Measurements from ENCODE around the gene FMN1.

Gene FMN1

DNA sequence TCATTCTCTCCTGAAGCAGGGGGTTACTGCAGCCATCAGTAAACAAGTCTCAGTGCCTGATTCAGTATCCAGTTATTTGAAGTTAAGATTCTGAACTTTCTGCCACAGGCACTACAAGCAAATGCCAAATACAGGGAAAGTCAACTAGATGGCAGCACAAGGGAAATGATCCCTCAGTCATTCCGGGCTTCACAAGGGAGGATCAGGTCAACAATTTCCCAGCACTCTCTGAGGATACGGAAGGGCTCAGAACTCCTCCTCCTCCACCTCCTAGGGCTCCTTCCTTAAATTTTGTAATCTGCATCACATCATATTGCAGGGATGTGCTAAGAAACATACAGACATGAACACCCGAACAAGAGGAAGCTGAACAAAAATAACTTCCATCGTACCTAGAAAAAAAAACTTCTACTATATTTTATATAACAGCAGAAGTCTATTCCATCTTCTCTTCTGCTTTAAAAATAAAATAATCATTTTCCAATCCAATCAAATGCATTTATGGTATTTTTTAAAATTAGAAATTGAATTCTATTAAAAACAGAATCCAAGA, 187.1 kb downstream of the FMN1 start:
- peaks cover 58% of the 10 kb centered on the region for H3K4me1 ChIP-seq (ENCODE audit: low read depth, poor library complexity, severe bottlenecking)
- TF ChIP-seq, protein P1, sequence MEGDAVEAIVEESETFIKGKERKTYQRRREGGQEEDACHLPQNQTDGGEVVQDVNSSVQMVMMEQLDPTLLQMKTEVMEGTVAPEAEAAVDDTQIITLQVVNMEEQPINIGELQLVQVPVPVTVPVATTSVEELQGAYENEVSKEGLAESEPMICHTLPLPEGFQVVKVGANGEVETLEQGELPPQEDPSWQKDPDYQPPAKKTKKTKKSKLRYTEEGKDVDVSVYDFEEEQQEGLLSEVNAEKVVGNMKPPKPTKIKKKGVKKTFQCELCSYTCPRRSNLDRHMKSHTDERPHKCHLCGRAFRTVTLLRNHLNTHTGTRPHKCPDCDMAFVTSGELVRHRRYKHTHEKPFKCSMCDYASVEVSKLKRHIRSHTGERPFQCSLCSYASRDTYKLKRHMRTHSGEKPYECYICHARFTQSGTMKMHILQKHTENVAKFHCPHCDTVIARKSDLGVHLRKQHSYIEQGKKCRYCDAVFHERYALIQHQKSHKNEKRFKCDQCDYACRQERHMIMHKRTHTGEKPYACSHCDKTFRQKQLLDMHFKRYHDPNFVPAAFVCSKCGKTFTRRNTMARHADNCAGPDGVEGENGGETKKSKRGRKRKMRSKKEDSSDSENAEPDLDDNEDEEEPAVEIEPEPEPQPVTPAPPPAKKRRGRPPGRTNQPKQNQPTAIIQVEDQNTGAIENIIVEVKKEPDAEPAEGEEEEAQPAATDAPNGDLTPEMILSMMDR (conservative IDR thresholded peaks at IDR 0.05; ENCODE audit: low read depth, low read length) = no peak
- H3K27ac ChIP-seq = peak overlapping the region; percentile 91
- no peaks in the 10 kb centered on the region for H4K20me1 ChIP-seq (ENCODE audit: insufficient read depth)
- no peak overlapping the region for H2AFZ ChIP-seq (ENCODE audit: low read depth)
- H3K4me3 ChIP-seq (IDR thresholded peaks at IDR 0.05; ENCODE audit: insufficient read depth, low read depth, low read length) = no peak overlapping the region
- peak overlapping the region; percentile 50; the same call in 1 of the 2 replicates for H3K9ac ChIP-seq
- no peaks in the 10 kb centered on the region for H3K79me2 ChIP-seq (ENCODE audit: insufficient read depth, low read depth)
- H3K27me3 ChIP-seq (ENCODE audit: insufficient read depth, low read depth) = no peaks in the 10 kb centered on the region
- no peaks in the 10 kb centered on the region for H3K36me3 ChIP-seq (ENCODE audit: insufficient read depth)
- peak overlapping the region; percentile 98 for H3K4me2 ChIP-seq

DNA sequence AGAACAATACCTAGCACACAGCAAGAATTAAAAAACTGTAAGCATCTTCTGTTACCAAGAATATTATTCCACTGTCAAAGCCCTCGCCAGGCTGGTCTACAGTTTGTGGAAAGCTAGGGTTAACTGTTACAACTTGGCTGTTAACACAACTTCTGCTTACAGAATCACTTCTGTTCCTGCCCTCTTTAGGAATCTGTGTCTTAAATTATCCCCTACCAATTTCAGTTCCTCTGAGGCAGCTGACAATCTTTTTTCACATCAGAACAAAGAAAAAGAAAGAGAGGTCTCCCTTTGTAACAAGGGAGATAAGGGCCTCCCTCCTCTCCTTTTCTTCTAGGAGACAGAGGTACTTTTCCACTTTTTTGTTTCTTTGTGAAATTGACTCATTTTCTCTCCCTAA, 188.9 kb downstream of the FMN1 start:
- Histone ChIP-seq H3K4me3 (IDR thresholded peaks at IDR 0.05; ENCODE audit: insufficient read depth, low read depth, low read length) (no peak overlapping the region), H3K4me2 (peak overlapping the region; percentile 98), H3K4me1 (ENCODE audit: low read depth, poor library complexity, severe bottlenecking) (peaks cover 59% of the 10 kb centered on the region), H2AFZ (ENCODE audit: low read depth) (no peak overlapping the region; the same call in 1 of the 2 replicates), H3K79me2 (ENCODE audit: insufficient read depth, low read depth) (no peaks in the 10 kb centered on the region), H3K9ac (peak overlapping the region; percentile 12; the same call in 1 of the 2 replicates), H4K20me1 (ENCODE audit: insufficient read depth) (no peaks in the 10 kb centered on the region), H3K27ac (peak overlapping the region; percentile 91), H3K36me3 (ENCODE audit: insufficient read depth) (no peaks in the 10 kb centered on the region), H3K27me3 (ENCODE audit: insufficient read depth, low read depth) (no peaks in the 10 kb centered on the region)
- TF ChIP-seq, protein P1 (conservative IDR thresholded peaks at IDR 0.05; ENCODE audit: low read depth, low read length) = no peak

DNA sequence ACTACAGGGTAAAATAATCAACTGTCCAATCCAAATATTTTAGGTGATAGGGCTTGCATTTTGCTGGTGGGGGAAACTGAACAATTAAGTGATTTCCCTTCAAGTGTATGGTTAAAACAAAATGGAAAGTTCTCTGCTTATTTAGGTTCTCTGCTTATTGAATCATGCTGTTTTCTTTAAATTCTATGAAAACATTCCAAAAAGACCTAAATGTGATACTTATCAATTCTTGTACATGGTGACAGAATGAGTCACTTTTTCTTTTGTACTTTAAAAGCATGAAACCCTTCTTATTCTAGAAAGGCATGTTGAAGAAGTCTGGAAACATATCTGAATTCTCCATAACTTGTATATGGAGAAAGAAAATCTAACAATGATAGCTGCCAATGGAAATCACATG, 192.6 kb downstream of the FMN1 start:
- no peak overlapping the region for H3K4me3 ChIP-seq (IDR thresholded peaks at IDR 0.05; ENCODE audit: insufficient read depth, low read depth, low read length)
- no peaks in the 10 kb centered on the region for H3K79me2 ChIP-seq (ENCODE audit: insufficient read depth, low read depth)
- no peak overlapping the region for H3K4me2 ChIP-seq
- H3K9ac ChIP-seq = no peak overlapping the region
- no peak overlapping the region for H3K27ac ChIP-seq
- H3K4me1 ChIP-seq (ENCODE audit: low read depth, poor library complexity, severe bottlenecking) = peaks cover 37% of the 10 kb centered on the region
- H4K20me1 ChIP-seq (ENCODE audit: insufficient read depth) = no peaks in the 10 kb centered on the region
- TF ChIP-seq, protein P1 (conservative IDR thresholded peaks at IDR 0.05; ENCODE audit: low read depth, low read length) = no peak
- no peaks in the 10 kb centered on the region for H3K27me3 ChIP-seq (ENCODE audit: insufficient read depth, low read depth)
- H2AFZ ChIP-seq (ENCODE audit: low read depth) = no peak overlapping the region
- H3K36me3 ChIP-seq (ENCODE audit: insufficient read depth) = no peaks in the 10 kb centered on the region

DNA sequence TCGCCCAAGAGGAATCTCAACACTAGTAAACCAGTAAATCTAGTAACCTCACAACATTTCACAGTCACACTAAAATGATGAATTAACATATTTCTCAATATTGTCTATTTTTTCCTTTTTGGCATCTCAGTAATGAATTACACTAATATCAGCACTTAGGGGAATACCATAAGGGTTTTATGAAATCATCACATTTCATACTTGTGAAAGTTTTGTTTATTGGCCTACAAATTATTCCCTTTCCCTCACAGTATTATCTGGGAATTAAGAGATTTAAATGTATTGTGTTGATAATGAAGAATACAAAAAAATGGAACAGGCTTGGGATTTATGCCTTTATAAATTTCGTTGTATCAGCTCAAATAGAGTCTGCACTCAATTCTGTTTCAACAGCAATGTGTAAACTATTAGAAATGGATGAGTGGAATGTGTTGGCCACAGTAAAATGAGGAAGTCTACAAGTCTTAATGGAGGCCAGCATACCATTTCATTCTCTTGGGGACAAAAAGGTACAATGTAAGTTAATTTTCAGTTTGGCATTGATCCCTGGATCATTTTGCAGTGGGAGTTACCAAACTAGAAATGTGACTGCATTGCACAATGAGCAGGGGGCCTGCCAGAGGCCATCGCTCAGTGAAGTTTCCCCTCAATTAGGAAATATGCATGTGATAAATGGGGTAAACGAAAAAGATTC, 195.4 kb downstream of the FMN1 start:
- TF ChIP-seq, protein P1 (conservative IDR thresholded peaks at IDR 0.05; ENCODE audit: low read depth, low read length) = no peak
- Histone ChIP-seq H4K20me1 (ENCODE audit: insufficient read depth) (no peaks in the 10 kb centered on the region), H3K27ac (no peak overlapping the region), H3K4me3 (IDR thresholded peaks at IDR 0.05; ENCODE audit: insufficient read depth, low read depth, low read length) (no peak overlapping the region), H3K9ac (no peak overlapping the region), H3K27me3 (ENCODE audit: insufficient read depth, low read depth) (no peaks in the 10 kb centered on the region), H3K36me3 (ENCODE audit: insufficient read depth) (no peaks in the 10 kb centered on the region), H3K79me2 (ENCODE audit: insufficient read depth, low read depth) (no peaks in the 10 kb centered on the region), H3K4me2 (peak overlapping the region; percentile 21; the same call in 1 of the 2 replicates), H3K4me1 (ENCODE audit: low read depth, poor library complexity, severe bottlenecking) (peaks cover 15% of the 10 kb centered on the region), H2AFZ (ENCODE audit: low read depth) (no peak overlapping the region)
